AG10803 (cell line): ENCODE data around the gene KDM4B.
"Not testable (repeated sequence)": the region's sequence is repeated elsewhere in the genome, so short reads cannot be mapped to it uniquely, and the experiment has no call there.

Experiments used
- DNase-seq: peaks from one replicate; pipeline ENCODE4 v3.0.0; 2010; ENCODE audit warnings: low read depth
- H3K4me3 ChIP-seq: 2 replicates; pipeline ENCODE4 v1.5.1; 2011; ENCODE audit warnings: mild to moderate bottlenecking, low read length, control low read depth
- TF ChIP-seq, protein P1 (sequence below): conservative IDR thresholded peaks from 2 replicates; pipeline ENCODE4 v1.5.1; 2011; ENCODE audit warnings: mild to moderate bottlenecking, low read length, control low read depth, inconsistent platforms

Gene KDM4B

DNA sequence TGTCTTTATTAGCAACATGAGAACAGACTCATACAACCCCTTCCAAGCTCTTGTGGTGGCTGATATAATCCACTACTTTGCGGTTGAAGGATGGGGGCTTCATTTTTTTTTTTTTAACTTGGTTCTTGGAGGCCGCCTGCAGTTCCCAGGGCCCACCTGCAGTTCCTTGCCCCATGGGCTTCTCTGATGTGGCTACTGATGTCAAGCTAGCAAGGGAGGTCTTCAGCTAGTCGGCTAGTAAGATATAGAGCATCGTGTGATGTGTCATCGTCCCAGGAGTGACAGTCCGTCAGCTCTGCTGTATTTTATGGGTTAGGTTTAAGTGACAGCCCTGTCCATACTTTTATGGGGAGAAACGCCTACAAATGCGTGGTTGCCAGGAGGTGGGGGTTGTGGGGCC is 33.5 kb upstream of the KDM4B start:
- no peak overlapping the region for H3K4me3 ChIP-seq
- TF ChIP-seq, protein P1, sequence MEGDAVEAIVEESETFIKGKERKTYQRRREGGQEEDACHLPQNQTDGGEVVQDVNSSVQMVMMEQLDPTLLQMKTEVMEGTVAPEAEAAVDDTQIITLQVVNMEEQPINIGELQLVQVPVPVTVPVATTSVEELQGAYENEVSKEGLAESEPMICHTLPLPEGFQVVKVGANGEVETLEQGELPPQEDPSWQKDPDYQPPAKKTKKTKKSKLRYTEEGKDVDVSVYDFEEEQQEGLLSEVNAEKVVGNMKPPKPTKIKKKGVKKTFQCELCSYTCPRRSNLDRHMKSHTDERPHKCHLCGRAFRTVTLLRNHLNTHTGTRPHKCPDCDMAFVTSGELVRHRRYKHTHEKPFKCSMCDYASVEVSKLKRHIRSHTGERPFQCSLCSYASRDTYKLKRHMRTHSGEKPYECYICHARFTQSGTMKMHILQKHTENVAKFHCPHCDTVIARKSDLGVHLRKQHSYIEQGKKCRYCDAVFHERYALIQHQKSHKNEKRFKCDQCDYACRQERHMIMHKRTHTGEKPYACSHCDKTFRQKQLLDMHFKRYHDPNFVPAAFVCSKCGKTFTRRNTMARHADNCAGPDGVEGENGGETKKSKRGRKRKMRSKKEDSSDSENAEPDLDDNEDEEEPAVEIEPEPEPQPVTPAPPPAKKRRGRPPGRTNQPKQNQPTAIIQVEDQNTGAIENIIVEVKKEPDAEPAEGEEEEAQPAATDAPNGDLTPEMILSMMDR = no peak
- DNase-seq = no peak

DNA sequence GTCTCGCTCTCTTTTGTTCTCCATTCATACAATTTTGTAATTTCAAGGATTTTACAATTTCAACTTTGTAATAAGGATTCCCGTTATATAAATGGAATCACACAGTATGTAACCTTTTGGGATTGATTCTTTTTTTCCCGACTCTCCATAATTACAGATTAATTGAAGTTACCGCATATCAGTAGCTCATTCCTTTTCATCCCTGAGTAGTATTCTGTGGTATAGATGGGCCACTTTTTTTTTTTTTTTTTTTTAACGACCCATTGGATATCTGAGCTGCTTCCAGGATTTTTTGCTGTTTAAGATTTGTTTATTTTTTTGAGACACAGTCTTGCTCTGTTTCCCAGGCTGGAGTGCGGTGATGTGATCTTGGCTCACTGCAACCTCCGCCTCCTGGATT is 31.9 kb upstream of the KDM4B start:
- no peak overlapping the region for H3K4me3 ChIP-seq
- no peak for DNase-seq
- TF ChIP-seq, protein P1 = no peak

DNA sequence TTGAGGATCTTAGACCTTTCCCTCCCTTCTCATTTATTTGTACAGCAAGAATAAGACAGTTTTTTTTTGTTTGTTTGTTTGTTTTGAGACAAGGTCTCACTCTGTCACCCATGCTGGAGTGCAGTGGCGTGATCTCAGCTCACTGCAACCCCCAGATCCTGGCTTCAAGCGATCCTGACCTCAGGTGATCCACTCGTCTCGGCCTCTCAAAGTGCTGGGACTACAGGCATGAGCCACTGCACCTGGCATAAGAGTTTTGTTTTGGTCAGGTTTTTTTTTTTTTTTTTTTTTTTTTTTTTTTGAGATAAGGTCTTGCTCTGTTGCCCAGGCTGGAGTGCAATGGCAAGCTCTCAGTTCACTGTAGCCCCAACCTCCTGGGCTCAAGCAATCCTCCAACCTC is 30.5 kb upstream of the KDM4B start:
- DNase-seq, H3K4me3 ChIP-seq: not testable (repeated sequence)

DNA sequence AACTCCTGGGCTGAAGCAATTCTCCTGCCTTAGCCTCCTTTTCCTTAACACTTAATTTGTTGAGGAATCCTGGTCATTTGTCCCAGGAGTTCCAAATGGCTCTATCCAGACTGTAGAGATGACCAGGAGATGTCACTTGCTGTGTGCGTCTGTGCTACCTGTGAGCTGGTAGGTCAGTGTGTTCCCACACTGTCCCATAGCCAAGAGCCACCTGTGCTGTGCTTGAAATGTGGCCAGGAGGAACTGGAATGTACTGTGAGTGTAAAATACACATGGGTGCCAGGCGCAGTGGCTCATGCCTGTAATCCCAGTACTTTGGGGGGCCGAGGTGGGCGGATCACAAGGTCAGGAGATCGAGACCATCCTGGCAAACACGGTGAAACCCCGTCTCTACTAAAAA is 29.4 kb upstream of the KDM4B start:
- H3K4me3 ChIP-seq = no peak overlapping the region
- no peak for DNase-seq
- TF ChIP-seq, protein P1 = no peak

DNA sequence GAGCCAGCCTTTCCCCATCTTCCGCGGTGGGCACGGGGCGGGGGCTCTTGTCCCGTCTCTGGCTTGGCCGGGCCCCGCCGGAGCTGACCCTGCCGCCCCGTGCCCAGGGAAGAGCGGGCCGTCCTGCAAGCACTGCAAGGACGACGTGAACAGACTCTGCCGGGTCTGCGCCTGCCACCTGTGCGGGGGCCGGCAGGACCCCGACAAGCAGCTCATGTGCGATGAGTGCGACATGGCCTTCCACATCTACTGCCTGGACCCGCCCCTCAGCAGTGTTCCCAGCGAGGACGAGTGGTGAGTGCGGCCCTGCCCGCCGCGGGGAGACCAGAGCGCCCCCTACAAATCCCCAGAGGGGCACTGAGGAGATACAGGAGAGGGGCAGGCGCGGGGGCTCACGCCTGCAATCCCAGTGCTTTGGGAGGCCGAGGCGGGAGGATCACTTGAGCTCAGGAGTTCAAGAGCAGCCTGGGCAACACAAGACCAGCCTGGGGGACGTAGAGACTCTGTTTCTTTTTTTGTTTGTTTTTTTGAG is 27.2 kb upstream of the KDM4B start:
- H3K4me3 ChIP-seq = not testable (repeated sequence)

DNA sequence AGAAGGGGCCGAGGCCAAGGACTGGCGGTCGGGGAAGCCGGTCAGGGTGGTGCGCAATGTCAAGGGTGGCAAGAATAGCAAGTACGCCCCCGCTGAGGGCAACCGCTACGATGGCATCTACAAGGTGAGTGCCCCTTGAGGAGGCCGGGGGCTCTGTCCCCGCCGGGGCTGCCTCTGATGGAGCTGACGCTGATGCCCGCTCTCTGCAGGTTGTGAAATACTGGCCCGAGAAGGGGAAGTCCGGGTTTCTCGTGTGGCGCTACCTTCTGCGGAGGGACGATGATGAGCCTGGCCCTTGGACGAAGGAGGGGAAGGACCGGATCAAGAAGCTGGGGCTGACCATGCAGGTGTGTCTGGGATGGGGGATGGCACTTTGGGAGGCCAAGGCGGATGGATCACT is 18.3 kb upstream of the KDM4B start:
- not testable (repeated sequence) for DNase-seq, H3K4me3 ChIP-seq

More for the DNA sequence above, 27.2 kb upstream of the KDM4B start:
- not testable (repeated sequence) for DNase-seq

DNA sequence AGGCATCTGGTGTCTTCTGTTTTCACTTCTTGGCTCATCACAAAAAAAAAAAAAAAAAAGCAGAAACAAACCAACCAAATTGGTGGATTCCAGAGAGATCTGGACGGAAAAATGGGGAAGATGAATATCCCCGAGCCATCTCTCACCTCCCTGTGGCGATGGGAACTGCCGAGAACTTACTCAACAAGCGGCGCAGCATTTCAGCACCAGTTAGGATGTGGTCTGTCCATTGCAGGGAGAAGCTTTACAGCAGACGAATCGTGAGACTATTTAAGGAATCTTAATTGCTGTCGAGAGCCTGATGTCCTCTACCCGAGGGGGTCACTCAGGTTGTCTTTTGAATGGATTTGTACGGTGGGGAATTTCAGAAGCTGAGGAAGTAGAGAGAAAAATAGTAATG is 17.3 kb upstream of the KDM4B start:
- DNase-seq = no peak
- H3K4me3 ChIP-seq = no peak overlapping the region
- TF ChIP-seq, protein P1 = no peak

DNA sequence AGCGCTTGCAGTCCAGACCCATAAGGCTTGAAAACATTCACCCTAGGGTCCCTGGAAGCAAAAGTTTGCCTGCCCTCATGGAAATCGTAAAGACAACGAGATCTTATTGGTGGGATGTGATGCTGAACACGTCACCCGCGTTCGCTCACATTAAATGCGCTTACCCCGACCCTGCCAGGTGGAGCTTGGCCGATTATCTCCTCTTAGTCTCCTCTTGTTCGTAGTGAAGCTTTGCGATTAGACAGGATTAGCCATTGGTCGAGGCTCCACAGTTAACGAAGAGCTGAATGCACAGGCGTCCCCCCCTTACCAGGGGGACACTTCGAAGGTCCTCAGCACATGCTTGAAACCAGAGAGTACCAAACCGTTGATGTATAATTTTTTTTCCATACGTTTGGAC is 16.0 kb upstream of the KDM4B start:
- TF ChIP-seq, protein P1 = no peak
- H3K4me3 ChIP-seq = no peak overlapping the region
- no peak for DNase-seq

DNA sequence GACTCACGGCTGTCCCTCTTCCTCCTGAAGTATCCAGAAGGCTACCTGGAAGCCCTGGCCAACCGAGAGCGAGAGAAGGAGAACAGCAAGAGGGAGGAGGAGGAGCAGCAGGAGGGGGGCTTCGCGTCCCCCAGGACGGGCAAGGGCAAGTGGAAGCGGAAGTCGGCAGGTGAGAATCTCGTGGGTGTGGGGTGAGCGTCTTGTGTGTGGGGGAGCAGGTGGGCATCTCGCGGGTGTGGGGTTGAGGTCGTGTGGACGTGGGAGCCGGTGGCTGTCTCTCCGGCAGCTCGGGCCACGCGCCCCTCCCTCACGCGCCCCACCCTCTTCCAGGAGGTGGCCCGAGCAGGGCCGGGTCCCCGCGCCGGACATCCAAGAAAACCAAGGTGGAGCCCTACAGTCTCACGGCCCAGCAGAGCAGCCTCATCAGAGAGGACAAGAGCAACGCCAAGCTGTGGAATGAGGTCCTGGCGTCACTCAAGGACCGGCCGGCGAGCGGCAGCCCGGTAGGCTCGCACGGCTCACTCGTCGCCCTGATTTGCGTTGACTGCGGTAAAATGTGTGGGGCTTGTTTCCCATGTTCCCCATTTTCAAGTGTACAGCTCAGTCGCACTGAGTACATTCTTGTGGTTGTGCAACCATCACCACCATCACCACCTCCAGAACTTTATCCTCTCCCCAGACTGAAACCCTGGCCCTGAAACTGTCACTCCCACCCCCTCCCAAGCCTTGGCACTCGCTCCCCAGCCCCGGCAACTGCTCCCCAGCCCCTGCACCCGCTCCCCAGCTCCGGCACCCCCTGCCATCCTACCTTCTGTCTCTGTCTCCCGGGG is 14.4 kb upstream of the KDM4B start:
- not testable (repeated sequence) for DNase-seq, H3K4me3 ChIP-seq
